ENCODE data around the gene PNPLA1.

The PNPLA1 gene

DNA sequence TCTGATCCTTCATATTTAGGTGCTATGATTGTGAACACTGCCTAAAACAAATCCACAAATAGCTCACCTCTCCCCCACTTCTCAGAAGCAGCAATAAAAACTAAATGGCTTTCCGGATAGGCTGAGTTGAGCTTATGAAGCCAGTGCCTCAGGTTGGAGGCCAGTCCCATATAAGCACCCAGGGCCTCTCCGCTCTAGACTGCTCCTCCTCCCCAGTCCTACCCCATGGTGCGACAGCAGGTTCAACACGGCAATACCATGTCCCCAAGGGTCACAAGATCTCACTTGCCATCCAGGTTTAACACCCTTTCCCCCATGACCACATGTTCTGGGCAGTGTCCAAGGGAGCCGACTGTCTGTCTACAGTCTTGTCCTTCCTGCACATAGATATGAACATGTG, 46.1 kb downstream of the PNPLA1 start:
- no peak for DNase-seq (ENCODE audit: low read depth)

DNA sequence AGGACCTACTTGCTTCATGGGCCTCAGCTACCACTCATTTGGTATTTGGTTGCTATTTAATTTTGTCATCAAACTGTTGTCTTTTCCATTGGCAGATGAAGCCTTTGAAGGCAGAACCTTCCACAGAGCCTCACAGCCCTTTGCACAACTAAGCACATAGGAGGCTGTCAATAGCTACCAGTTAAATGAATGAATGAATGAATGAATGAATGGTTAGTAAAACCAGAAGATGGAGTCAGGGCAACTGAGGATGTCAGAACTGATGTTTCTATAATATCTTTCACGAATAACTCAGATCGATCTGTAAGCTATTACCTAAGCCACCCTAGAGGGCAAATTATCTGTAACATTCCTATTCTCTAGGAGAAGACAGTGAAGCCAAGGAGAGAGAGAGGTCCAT, 47.8 kb downstream of the PNPLA1 start:
- DNase-seq (ENCODE audit: low read depth) = no peak

DNA sequence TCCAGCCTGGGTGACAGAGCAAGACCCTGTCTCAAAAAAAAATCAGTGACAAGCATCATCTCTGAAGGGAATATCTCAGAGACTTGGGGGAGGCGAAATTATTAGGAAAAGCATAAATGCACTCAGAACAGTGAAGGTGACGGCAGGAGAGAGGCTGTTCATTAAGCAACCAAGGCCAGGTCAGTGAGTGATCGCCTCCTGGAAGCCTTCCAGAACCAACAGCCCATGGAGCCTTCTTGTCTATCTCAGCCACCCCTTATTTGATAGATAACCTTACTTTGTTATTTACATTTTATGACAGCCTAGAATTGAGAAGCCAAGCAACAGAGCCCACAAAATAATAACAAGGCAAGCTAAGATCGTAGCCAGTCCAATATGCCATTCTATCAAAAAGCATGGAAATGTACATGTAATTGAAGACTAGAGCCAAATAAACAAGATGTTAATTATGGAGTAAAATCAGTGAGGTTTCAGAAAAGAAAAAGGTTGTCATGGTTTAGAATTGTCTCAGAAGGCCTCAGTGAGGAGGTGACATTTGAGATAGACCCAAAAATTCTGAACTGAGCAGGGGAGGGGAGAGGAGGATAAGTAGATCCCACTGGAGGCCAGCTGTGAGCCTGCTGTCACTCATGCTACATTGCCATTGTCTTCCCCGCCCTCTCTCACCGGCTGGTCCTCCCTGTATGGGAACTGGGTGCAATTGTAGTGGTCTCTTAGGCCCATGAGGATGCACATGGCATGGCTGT, 49.0 kb downstream of the PNPLA1 start:
- no peak for DNase-seq (ENCODE audit: low read depth)

DNA sequence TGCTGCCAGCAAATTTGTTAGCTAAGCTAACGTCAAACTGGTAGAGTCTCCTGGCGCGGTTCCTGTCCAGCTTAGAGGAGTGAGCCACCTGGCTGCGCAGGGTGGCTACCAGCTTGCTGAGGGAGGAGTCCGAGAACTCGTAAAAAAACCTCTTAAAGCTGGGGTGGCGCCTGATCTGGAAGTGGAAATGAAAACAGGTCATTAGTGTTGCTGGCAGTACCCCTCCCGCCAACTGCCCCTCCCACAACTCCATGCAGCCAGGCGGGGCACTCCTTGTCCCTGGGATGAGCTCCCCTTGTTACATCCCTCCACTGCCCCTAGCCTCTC, 49.5 kb downstream of the PNPLA1 start:
- DNase-seq (ENCODE audit: low read depth) = no peak

DNA sequence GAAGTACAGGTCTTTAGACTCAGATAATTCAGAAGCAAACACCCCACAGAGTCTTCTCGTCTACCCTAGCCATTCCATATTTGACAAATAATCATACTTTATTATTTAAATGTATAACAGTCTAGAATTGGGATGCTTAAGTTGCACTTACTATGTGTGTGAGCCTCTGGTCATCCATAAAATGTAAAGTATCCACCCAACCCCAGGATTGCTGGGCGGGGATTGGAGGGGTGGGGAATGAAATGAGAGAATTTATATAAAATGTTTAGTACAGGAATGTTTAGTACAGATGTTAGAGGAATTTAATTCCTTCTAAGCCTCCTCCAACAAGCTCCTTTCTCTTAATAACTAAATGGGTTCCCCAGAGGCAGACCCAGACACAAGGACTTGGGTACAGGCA, 50.0 kb downstream of the PNPLA1 start:
- no peak for DNase-seq (ENCODE audit: low read depth)

GRCh38 chr6:36320475-36320874, 50.6 kb downstream of the PNPLA1 start:
- no peak for DNase-seq (ENCODE audit: low read depth)

DNA sequence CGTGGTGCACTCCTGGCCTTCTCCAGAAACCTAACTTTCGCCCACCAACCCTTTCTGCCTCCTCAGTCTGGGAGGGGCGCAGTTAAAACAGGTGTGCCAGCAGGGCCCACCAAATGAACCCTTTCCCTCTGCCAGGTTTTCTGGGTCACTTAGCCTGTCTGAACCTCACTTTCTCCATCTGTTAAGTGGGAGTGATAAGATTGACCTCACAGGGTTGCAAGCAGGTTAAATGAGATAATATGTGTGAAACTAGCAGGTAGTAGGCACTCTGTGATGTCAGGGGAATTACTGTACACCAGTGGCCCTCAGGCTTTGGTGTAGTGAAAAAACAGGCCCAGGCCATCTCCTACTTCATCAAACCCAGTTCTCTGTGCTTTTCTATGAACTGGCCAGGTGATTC, 52.7 kb downstream of the PNPLA1 start:
- no peak for DNase-seq (ENCODE audit: low read depth)

DNA sequence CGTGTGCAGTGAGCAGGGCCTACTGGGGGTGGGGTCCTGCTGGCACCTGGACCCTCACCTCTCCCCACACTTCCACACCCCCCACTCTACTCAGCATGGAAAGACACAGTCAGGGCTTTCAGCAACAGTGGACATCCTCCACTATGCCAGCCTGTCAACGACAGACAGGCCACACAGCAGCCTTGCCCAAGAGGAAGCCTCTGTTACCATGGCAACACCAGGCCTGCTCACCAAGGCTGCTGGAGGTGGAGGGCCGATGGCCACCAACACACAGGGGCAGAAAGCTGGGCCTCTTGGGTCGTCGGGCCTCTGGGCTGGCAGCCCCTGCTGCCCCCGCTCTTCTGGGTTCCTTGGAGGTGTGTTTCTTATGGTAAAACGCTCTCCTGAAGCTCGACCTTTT, 53.2 kb downstream of the PNPLA1 start:
- DNase-seq (ENCODE audit: low read depth) = no peak

DNA sequence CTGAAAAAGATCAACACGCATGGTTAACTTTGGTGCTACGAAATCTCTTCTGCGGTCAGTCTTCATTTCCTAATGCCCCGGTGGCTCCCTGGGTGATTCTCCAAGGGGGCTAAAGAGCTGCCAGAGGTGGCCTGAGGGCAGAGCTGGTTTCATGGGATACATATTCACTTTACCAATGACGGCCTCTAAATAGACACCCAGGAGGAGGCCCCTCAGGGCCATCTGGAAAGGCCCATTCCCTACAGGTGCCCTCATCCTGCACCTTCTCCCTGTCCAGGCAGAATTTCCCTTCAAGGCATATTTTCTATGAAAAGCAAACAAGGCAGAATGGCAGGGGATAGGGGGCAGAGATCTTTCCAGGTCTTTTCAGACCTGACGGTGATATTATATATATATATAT, 54.3 kb downstream of the PNPLA1 start:
- no peak for DNase-seq (ENCODE audit: low read depth)

DNA sequence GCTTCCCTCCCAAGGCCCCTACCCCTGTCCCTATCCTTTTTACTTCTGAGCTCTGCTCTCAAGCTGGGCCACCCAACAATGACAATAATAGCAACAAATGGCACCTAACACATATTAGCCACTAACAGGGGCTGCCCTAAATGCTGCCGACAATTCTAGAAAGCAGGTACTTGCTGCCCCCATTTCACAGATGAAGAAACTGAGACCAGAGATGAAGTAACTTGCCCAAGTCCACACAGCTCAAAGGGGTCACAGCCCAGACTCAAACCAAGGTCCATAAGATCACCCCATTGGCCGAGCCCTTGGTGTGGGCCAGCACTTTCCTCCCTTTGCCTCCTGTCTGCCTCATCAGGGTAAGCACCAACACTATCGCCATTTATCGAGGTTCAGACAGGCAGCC, 54.9 kb downstream of the PNPLA1 start:
- no peak for DNase-seq (ENCODE audit: low read depth)

GRCh38 chr6:36326356-36326995, 56.6 kb downstream of the PNPLA1 start:
- DNase-seq (ENCODE audit: low read depth) = no peak

GRCh38 chr6:36327226-36327918, 57.5 kb downstream of the PNPLA1 start:
- no peak for DNase-seq (ENCODE audit: low read depth)

DNA sequence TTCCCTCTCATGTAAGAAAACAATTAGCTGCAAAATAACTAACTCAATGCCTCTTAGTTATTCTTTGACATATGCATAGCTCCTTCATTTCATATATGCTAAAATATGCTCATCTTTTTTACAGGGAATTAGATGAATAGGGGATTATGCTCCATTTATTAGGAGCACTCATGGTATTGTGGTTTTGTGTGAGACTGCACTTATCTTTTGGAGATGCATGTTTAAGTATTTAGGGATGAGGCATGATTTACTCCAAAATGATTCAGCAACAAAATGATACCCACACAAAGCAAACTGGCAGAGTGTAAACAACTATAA, 58.0 kb downstream of the PNPLA1 start:
- DNase-seq (ENCODE audit: low read depth) = no peak

DNA sequence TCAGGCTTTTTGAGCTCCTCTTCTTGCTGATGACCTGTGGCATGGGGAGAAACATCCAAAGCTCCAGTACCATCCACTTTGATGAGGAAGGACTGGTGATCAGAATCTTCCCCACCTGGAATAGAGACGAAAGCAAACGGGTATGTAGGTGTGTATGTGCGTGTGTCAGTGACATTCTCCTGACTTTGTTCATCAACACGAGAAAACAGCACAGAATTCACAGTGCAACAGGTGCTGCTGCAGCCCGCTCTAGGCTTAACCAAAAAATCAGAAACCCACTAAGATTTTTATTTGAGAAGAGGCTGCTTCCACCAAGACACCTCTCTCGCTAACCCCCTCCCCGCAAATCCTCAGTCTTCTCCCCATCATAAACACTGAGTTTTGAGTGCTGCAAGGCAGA, 58.7 kb downstream of the PNPLA1 start:
- no peak for DNase-seq (ENCODE audit: low read depth)

- DNase-seq (ENCODE audit: low read depth) = no peak
Measured at GRCh38 chr6:36329798-36330291, 60.0 kb downstream of the PNPLA1 start.

- no peak for DNase-seq (ENCODE audit: low read depth)
Measured at GRCh38 chr6:36330366-36330765, 60.5 kb downstream of the PNPLA1 start.

GRCh38 chr6:36331381-36331780, 61.5 kb downstream of the PNPLA1 start:
- no peak for DNase-seq (ENCODE audit: low read depth)

- DNase-seq (ENCODE audit: low read depth) = no peak
Measured at GRCh38 chr6:36333171-36333895, 63.5 kb downstream of the PNPLA1 start.

GRCh38 chr6:36333931-36334725, 64.3 kb downstream of the PNPLA1 start:
- DNase-seq (ENCODE audit: low read depth) = no peak

DNA sequence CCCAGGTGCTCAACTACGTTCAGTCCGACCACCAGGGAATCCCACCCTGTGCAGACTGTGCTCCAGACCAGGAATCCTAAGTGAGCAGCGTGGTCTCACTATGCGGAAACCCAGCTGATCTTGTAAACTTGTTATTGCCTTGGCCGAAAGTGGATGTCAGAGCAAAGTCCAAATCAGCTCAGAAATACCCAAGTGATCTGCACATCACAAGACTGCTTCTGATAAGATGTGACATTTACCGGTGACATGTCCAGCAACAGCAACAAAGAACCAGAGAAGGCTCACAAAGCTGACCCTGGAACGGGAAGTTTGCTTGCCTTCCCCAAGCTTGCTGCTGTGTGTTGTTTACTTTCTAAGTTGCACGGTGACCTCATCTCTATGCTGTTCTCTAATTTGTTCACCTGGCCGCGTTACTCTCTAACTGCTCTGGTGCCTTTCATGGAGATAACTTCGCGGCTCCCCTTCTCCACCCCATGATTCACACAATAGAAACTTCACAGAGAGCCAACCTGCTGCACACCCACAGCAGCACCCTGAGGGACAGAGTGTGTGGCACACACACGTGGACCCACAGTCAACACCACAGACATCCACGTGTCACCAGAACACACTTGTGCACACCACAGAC, 65.1 kb downstream of the PNPLA1 start:
- no peak for DNase-seq (ENCODE audit: low read depth)

DNA sequence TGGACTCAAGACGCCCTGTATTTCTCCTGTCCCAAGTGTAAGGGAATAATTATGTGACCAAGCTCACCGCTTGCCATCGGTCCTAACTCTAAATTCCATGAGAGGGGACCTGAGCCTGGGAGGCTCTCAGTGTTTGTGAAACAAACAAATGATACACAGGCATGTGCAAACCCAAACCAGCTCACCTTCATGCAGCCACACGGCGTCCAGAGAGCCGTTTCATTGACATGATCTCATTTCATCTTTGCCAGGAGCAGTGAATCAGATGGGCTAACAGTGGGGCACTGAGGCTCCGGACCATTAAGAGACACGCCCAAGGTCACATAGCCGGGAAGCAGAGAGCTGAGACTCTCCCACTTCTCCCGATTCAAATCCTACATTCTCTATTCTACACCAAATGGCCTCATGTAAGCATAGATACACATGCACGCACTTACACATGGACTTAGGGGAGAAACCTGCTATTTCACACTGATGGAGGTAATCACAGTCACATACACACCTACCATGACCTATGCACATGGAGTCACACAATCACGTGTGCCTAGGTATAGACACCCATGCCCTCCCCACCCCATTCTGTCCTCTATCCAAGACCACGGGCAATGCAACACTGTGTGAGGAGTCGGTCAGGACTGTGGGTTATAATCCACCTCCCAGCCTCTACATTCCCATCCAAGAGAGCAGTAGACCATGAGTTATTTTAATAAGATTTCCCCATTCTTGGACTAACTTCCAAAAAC, 65.8 kb downstream of the PNPLA1 start:
- no peak for DNase-seq (ENCODE audit: low read depth)
